ENCODE data around the gene UTF1.

- no peak for TF ChIP-seq CTCF (IDR thresholded peaks at IDR 0.05)
- no peak for TF ChIP-seq POLR2A (IDR thresholded peaks at IDR 0.05)
- no peak for TF ChIP-seq POLR2AphosphoS5 (IDR thresholded peaks at IDR 0.05)
Observed at GRCh38 chr10:133216776-133217175, 13.2 kb upstream of the UTF1 start.

All from prostate gland (tissue), 2 donors.